ENCODE measurements around the gene KCTD3.

GRCh38 chr1:215551806-215552205 is 15.3 kb upstream of the KCTD3 start:
- TF ChIP-seq CTCF (IDR thresholded peaks at IDR 0.05) (no peak), EZH2 (IDR thresholded peaks at IDR 0.05; ENCODE audit: borderline replicate concordance, insufficient read depth, low read depth, low read length, poor library complexity, severe bottlenecking) (no peak)
